ENCODE results near the gene MAD1L1.

Gene MAD1L1

DNA sequence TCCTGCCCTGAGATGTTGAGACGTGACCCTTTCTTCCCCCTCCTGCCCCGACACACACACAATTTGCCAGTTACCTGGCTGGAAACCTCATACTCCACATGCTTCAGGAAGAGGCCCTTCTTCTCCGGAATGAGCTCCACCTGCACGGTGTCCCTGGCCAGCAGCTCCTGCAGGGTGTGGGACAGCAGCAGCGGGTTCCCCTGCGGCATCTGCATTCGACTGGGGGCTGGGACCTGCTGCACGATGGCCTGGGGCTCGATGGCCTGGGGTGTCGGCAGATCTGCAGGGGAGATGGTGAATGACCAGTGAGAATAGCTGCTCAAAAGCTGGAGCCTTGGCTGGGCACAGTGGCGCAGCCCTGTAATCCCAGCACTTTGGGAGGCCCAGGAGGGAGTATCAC lies 45.3 kb upstream of the MAD1L1 start:
- H3K27ac ChIP-seq (ENCODE audit: poor library complexity, severe bottlenecking) = no peak overlapping the region
- H3K27me3 ChIP-seq (ENCODE audit: insufficient read depth, poor library complexity, severe bottlenecking) = no peaks in the 10 kb centered on the region
- H3K9me3 ChIP-seq (ENCODE audit: severe bottlenecking) = no peaks in the 10 kb centered on the region
- no peak overlapping the region for H3K4me3 ChIP-seq (ENCODE audit: severe bottlenecking)
- ATAC-seq (ENCODE audit: low read depth) (no peak), DNase-seq (ENCODE audit: low spot score) (no peak)
- H3K36me3 ChIP-seq (ENCODE audit: low read depth) = no peaks in the 10 kb centered on the region; the same call in 1 of the 2 replicates
- H3K4me1 ChIP-seq (ENCODE audit: insufficient read depth, poor library complexity, severe bottlenecking) = no peaks in the 10 kb centered on the region
- TF ChIP-seq, protein P1, sequence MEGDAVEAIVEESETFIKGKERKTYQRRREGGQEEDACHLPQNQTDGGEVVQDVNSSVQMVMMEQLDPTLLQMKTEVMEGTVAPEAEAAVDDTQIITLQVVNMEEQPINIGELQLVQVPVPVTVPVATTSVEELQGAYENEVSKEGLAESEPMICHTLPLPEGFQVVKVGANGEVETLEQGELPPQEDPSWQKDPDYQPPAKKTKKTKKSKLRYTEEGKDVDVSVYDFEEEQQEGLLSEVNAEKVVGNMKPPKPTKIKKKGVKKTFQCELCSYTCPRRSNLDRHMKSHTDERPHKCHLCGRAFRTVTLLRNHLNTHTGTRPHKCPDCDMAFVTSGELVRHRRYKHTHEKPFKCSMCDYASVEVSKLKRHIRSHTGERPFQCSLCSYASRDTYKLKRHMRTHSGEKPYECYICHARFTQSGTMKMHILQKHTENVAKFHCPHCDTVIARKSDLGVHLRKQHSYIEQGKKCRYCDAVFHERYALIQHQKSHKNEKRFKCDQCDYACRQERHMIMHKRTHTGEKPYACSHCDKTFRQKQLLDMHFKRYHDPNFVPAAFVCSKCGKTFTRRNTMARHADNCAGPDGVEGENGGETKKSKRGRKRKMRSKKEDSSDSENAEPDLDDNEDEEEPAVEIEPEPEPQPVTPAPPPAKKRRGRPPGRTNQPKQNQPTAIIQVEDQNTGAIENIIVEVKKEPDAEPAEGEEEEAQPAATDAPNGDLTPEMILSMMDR (IDR thresholded peaks at IDR 0.05; ENCODE audit: poor library complexity, severe bottlenecking) = no peak

DNA sequence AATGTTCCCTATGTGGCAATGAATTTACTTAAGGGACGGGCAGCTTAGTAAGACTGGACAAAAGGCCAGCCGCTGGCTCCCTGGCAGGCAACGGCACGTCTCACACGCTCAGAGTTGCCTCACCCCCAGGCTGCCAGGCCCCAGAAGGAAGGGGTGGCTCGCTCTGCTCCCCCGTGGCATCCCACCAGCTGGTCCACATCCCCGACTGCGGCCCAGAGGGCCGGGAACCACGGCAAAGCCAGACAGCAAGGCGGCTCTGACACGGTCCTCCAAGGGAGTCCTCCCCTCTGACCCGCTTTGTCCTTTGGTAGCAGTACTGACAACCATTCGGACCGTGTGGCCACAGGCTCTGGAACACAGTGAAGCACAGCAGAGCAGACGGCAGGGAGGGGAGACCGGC lies 43.4 kb upstream of the MAD1L1 start:
- H3K27me3 ChIP-seq (ENCODE audit: insufficient read depth, poor library complexity, severe bottlenecking) = no peaks in the 10 kb centered on the region
- TF ChIP-seq, protein P1 (IDR thresholded peaks at IDR 0.05; ENCODE audit: poor library complexity, severe bottlenecking) = no peak
- no peaks in the 10 kb centered on the region for H3K4me1 ChIP-seq (ENCODE audit: insufficient read depth, poor library complexity, severe bottlenecking)
- no peak; the same call in 2 of the 3 replicates for ATAC-seq (ENCODE audit: low read depth)
- no peak overlapping the region for H3K27ac ChIP-seq (ENCODE audit: poor library complexity, severe bottlenecking)
- no peaks in the 10 kb centered on the region for H3K9me3 ChIP-seq (ENCODE audit: severe bottlenecking)
- H3K4me3 ChIP-seq (ENCODE audit: severe bottlenecking) = no peak overlapping the region
- H3K36me3 ChIP-seq (ENCODE audit: low read depth) = no peaks in the 10 kb centered on the region; the same call in 1 of the 2 replicates
- no peak for DNase-seq (ENCODE audit: low spot score)

DNA sequence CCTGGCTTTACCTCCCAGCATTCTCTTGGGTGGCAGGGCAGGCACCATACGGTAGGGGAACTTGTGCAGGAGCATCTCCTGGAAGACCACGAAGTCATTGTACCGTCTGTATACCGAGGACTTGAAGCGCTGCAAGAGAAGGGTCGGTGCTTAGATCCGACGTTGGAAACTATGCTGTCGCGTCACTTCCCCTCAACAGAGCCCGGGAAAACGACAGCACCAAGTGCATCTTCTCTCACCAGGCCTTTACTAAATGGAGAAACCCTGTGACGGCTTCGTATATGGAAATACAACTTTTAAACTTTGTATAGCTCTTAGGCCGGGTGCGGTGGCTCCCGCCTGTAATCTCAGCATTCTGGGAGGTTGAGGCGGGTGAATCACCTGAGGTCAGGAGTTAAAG lies 42.4 kb upstream of the MAD1L1 start:
- Histone ChIP-seq H3K4me1 (ENCODE audit: insufficient read depth, poor library complexity, severe bottlenecking) (no peaks in the 10 kb centered on the region), H3K9me3 (ENCODE audit: severe bottlenecking) (no peaks in the 10 kb centered on the region), H3K36me3 (ENCODE audit: low read depth) (no peaks in the 10 kb centered on the region; the same call in 1 of the 2 replicates), H3K27me3 (ENCODE audit: insufficient read depth, poor library complexity, severe bottlenecking) (no peaks in the 10 kb centered on the region), H3K4me3 (ENCODE audit: severe bottlenecking) (no peak overlapping the region), H3K27ac (ENCODE audit: poor library complexity, severe bottlenecking) (no peak overlapping the region)
- TF ChIP-seq, protein P1 (IDR thresholded peaks at IDR 0.05; ENCODE audit: poor library complexity, severe bottlenecking) = no peak
- DNase-seq (ENCODE audit: low spot score) (no peak), ATAC-seq (ENCODE audit: low read depth) (no peak)

DNA sequence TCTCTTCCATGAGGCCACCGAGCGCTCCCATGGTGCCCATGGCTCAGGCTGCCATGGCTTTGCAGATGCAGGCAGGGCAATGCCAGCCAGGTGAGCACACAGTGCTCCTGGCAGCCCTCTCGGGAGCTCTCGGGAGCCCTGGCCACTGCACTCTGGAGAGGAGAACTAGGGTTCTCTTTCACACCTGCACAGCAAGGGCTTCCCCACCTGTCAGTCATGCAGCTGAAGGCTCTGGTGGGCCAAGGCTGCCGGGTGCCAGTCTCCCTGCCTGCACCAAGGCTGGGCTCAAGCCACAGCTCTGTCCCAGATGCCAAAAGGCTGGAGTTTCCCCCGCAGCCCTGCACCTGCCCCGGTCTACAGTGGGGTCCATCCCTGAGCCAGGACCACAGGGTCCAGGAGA lies 41.9 kb upstream of the MAD1L1 start:
- Histone ChIP-seq H3K27me3 (ENCODE audit: insufficient read depth, poor library complexity, severe bottlenecking) (no peaks in the 10 kb centered on the region), H3K4me3 (ENCODE audit: severe bottlenecking) (no peak overlapping the region), H3K36me3 (ENCODE audit: low read depth) (no peaks in the 10 kb centered on the region; the same call in 1 of the 2 replicates), H3K27ac (ENCODE audit: poor library complexity, severe bottlenecking) (no peak overlapping the region), H3K4me1 (ENCODE audit: insufficient read depth, poor library complexity, severe bottlenecking) (peaks cover 4% of the 10 kb centered on the region), H3K9me3 (ENCODE audit: severe bottlenecking) (no peaks in the 10 kb centered on the region)
- ATAC-seq (ENCODE audit: low read depth) = no peak
- TF ChIP-seq, protein P1 (IDR thresholded peaks at IDR 0.05; ENCODE audit: poor library complexity, severe bottlenecking) = no peak
- no peak for DNase-seq (ENCODE audit: low spot score)

DNA sequence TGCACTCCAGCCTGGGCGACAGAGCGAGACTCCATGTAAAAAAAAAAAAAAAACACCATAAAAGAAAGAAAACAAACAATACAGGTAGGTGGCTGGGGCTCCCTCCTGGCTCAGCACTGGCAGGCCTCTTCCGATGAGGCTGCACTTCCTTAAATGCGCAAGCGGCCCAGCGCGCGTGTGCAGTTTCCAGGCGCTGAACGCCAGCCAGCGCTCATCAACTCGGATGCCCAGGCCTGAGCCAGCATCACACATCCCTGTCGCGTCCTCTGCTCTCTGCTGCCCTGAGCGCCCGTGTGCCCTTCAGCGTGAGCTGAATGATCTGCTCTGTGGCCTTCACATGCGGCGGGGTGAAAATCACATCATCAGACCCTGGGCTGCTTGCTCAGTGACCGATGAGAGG lies 41.1 kb upstream of the MAD1L1 start:
- no peaks in the 10 kb centered on the region for H3K9me3 ChIP-seq (ENCODE audit: severe bottlenecking)
- no peak for ATAC-seq (ENCODE audit: low read depth)
- TF ChIP-seq, protein P1 (IDR thresholded peaks at IDR 0.05; ENCODE audit: poor library complexity, severe bottlenecking) = no peak
- H3K27ac ChIP-seq (ENCODE audit: poor library complexity, severe bottlenecking) = no peak overlapping the region
- no peak overlapping the region for H3K4me3 ChIP-seq (ENCODE audit: severe bottlenecking)
- peaks cover 7% of the 10 kb centered on the region for H3K4me1 ChIP-seq (ENCODE audit: insufficient read depth, poor library complexity, severe bottlenecking)
- H3K27me3 ChIP-seq (ENCODE audit: insufficient read depth, poor library complexity, severe bottlenecking) = no peaks in the 10 kb centered on the region
- DNase-seq (ENCODE audit: low spot score) = no peak
- no peaks in the 10 kb centered on the region; the same call in 1 of the 2 replicates for H3K36me3 ChIP-seq (ENCODE audit: low read depth)

Data from RWPE2 (cell line).